ENCODE measurements around the gene EXOC4.

The EXOC4 gene

DNA sequence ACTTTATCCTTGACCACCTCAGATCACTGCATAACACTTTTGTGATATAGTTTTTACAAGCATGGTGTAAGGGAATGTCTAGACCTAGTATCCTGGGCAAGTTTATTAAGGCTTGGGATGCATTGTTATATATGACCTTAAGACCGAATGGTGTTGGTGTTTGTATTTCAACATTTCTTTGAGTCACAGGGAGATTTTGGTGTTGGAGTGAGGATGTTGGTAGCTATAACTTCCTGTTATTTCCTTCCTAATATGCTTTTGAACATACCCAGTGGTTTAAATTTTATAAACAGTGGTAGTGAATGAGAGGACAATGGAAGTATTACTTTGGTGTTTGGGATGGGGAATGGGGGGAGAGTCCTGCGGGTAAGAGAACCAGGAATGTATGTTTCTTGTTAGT, 2.6 kb downstream of the EXOC4 start:
- TF ChIP-seq, protein P1, sequence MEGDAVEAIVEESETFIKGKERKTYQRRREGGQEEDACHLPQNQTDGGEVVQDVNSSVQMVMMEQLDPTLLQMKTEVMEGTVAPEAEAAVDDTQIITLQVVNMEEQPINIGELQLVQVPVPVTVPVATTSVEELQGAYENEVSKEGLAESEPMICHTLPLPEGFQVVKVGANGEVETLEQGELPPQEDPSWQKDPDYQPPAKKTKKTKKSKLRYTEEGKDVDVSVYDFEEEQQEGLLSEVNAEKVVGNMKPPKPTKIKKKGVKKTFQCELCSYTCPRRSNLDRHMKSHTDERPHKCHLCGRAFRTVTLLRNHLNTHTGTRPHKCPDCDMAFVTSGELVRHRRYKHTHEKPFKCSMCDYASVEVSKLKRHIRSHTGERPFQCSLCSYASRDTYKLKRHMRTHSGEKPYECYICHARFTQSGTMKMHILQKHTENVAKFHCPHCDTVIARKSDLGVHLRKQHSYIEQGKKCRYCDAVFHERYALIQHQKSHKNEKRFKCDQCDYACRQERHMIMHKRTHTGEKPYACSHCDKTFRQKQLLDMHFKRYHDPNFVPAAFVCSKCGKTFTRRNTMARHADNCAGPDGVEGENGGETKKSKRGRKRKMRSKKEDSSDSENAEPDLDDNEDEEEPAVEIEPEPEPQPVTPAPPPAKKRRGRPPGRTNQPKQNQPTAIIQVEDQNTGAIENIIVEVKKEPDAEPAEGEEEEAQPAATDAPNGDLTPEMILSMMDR (IDR thresholded peaks at IDR 0.05; ENCODE audit: low read depth, low read length, missing control alignments): no peak
- DNase-seq (ENCODE audit: low read depth): no peak
- no peak overlapping the region for H3K4me3 ChIP-seq (ENCODE audit: low read depth, low read length)

DNA sequence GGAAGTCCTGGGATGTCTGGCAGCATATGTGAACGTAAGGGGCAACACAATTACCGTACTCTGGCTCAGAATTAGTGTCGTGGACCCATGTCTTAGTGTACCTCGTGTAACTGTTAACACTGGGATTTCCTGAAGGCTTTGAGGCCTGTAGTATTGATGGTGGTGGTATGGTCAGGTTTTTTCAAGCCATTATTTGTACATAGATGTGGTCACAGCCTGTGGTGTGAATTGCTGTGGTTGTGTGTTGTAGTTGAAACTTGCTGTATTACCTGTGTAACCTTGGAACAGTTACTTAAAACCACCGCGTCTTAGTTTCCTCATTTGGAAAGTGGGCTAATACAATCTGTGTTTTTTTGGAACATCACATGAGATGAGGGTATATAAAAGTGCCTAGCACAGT, 5.3 kb downstream of the EXOC4 start:
- TF ChIP-seq, protein P1 (IDR thresholded peaks at IDR 0.05; ENCODE audit: low read depth, low read length, missing control alignments): no peak
- no peak for DNase-seq (ENCODE audit: low read depth)
- no peak overlapping the region for H3K4me3 ChIP-seq (ENCODE audit: low read depth, low read length)

DNA sequence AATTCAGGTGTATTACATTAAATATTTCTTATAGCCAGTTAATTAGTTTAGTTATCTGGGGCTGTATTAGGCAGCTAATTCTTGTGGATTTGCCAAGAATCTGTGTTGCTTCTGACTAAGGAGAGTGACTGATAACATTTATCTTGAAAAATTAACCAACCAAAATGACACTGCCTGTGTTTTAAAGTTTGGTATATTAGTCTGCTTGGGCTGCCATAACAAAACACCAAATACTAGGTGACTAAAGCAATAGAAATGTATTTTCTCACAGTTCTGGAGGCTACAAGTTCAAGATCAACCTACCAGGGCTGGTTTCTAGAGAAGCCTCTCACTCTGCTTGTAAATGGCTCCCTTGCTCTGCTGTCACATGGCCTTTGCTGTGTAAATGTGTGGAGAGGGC, 12.9 kb downstream of the EXOC4 start:
- no peak for DNase-seq (ENCODE audit: low read depth)
- TF ChIP-seq, protein P1 (IDR thresholded peaks at IDR 0.05; ENCODE audit: low read depth, low read length, missing control alignments): no peak
- H3K4me3 ChIP-seq (ENCODE audit: low read depth, low read length): no peak overlapping the region

DNA sequence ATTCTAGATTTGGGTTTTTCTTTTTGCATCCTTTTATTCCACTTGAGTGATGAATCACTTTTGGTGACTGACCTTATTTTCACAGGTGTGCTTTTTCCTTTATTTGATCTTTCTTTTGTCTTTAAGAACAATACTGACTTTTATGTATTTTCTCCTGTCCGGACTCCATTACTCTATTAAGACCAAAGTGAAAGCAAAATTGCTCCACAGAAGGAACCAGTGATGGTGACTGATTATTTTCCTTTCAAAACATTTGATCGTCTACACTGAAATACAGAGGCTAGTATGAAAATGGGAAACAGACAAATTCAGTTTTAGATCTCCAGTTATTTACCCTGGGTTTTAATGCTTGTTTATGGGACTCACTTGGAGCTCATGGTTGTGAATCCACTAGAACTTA, 15.5 kb downstream of the EXOC4 start:
- TF ChIP-seq, protein P1 (IDR thresholded peaks at IDR 0.05; ENCODE audit: low read depth, low read length, missing control alignments): no peak
- no peak overlapping the region for H3K4me3 ChIP-seq (ENCODE audit: low read depth, low read length)

DNA sequence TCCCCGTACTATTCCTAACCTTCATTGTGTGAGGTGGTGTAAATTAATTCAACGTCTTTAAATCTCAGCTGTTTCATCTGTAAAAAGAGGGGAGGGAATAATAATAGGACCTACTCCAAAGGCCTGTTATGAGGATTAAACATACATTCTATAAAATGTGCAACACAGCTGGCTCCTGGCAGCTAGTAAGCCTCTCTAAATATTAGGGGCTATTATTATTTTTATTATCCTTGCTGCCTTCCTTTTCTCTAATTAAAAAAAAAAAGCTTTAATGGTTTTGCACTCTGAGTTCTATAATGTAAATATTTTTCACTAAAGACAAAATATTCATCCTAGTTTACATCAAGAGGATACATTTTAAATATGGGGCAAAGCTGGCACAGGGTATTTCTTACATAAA, 19.5 kb downstream of the EXOC4 start:
- no peak overlapping the region for H3K4me3 ChIP-seq (ENCODE audit: low read depth, low read length)
- DNase-seq (ENCODE audit: low read depth): no peak
- TF ChIP-seq, protein P1 (IDR thresholded peaks at IDR 0.05; ENCODE audit: low read depth, low read length, missing control alignments): no peak

More for the DNA sequence above, 15.5 kb downstream of the EXOC4 start:
- DNase-seq (ENCODE audit: low read depth): no peak

DNA sequence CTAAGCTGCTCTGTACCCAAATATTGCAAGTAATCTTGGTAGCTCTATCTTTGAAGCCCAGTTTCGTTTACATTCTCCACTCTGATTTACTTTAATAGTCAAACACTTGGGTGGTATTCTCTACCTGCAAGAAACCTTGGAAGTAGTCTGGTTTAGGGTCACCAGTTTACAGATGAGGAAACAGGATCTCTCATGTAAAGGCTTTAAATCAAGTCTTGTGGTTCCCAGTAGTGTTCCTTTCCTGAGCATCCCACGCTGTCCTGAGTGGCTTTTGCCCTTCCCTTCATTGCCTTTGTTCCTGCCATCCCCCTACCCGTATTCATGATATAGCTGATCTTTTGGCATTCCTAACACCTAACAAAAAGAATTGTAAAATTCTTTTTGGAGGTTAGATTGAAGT, 20.3 kb downstream of the EXOC4 start:
- TF ChIP-seq, protein P1 (IDR thresholded peaks at IDR 0.05; ENCODE audit: low read depth, low read length, missing control alignments): no peak

DNA sequence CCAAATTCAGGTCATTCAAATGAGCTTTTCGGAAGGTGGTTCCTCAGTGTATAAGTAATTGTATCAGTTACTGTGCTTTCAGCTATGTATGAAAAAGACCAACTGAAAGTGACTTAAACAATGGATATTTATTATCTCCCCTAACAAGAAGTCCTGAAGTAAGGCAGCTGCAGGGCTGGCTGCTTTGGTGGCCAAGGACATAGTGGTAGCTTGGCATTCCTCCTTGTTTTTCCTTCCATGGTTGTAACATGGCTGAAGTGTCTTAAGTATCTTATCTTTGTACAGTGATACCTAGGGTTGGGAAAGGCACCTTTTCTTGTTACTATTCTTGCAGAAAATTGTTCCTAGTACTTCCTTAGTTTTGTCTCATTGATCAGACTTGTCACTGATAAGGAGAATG, 21.4 kb downstream of the EXOC4 start:
- no peak overlapping the region for H3K4me3 ChIP-seq (ENCODE audit: low read depth, low read length)
- DNase-seq (ENCODE audit: low read depth): no peak
- TF ChIP-seq, protein P1 (IDR thresholded peaks at IDR 0.05; ENCODE audit: low read depth, low read length, missing control alignments): no peak

More for the DNA sequence above, 20.3 kb downstream of the EXOC4 start:
- no peak for DNase-seq (ENCODE audit: low read depth)
- no peak overlapping the region for H3K4me3 ChIP-seq (ENCODE audit: low read depth, low read length)

Measured in GM12864 (cell line).